GM23248 (cell line): ENCODE measurements around the gene NAA20.

ENCODE experiments used
- EZH2 ChIP-seq: fragments of 200-600 bp; sonication (generic); IDR thresholded peaks from 2 replicates; pipeline ENCODE4 v1.6.1; 2018; ENCODE audit warnings: antibody characterized with exemption, mild to moderate bottlenecking; ENCODE audit not compliant: insufficient read depth, poor library complexity, severe bottlenecking
- EZH2phosphoT487 ChIP-seq: fragments of 200-600 bp; sonication (generic); IDR thresholded peaks from 2 replicates; pipeline ENCODE4 v1.6.1; 2018; ENCODE audit warnings: antibody characterized with exemption, moderate library complexity, mild to moderate bottlenecking, low read depth; ENCODE audit not compliant: insufficient read depth

GRCh38 chr20:19990850-19991249, 26.3 kb upstream of the NAA20 start:
- no peak for TF ChIP-seq EZH2phosphoT487
- TF ChIP-seq EZH2, result no peak
